Smooth muscle cell of the coronary artery (primary cell): Measurements from ENCODE around the gene PIK3CA. TPM values are rescaled to one million over a fixed set of nuclear protein-coding genes. Genes with fewer than 3 reads are reported as not detected.

Experiments used
- total RNA-seq: library from RNA; depleted of rRNA; stranded (reverse); fragments of >200 nt; gene quantifications from 2 replicates; pipeline ENCODE4 v1.2.3, GENCODE V29; 2014; ENCODE audit warnings: low replicate concordance

PIK3CA gene
- 18.0 and 25.3 TPM in 2 replicates for total RNA-seq

DNA sequence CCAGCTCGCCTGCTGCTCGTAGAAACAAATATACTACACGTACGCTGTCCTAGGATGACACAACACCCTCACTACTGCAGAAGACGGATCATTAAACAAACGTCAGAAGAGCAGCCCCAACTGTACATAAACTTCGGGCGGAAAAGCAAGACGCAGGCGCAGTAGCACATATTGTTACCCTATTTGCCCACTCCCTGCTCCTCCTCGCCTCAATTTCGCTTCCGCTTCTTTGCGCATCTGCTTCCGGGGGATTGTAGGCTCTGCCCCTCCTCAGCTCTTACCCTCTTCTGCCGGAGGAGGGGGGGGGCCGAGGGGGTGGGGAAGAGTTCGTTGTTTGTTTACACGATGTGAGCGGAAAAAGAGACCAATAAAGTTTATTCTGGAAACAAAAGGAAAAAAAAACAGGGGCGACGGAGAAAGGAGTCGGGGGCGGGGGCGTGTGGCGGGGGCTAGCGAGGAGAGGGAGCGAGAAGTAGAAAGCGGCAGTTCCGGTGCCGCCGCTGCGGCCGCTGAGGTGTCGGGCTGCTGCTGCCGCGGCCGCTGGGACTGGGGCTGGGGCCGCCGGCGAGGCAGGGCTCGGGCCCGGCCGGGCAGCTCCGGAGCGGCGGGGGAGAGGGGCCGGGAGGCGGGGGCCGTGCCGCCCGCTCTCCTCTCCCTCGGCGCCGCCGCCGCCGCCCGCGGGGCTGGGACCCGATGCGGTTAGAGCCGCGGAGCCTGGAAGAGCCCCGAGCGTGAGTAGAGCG is at the start of gene PIK3CA:
PIK3CA (plus strand) TSS at position 485 of the 743 bp plus-strand sequence. CDS start 50,469 bp downstream, outside the sequence.

DNA sequence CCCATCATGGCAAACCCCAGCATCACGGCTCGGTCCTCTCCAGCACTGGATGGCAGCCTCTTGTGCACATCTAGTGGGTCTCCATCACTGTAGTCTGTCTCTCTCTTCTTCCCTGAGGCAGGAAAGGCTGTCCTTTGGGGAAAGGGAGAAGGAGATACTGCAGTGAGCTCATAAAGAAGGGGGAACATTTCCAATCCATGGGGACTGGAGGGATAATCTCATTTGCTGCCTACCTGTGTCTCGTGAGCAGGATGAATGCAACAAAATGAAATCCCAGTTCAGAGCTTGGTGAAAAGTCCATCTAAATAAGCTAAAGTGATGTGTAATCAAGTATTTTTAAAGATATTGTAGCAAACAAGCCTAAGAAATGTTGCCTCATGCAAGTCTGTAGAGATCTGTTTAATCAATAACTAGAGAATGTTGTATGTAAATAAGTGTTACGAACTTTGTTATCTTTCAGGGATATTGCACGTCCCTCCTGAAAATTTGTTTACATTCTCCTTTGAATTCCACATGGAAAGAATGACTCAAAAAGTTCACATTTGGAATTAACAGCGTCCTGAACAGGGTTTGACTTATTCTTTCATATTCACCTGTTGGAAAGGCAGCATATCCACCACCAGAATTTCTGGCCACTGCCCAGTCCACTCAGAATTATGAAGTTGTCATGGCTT is 102.8 kb downstream of the PIK3CA start, which contains the start of gene KCNMB3:
KCNMB3 (minus strand) TSS at position 312 of the 674 bp plus-strand sequence; CDS start at position 188, 124 bp downstream.

Other genes with a start within 250 kb of the PIK3CA start
- 22.3 and 28.6 TPM in 2 replicates for gene ZMAT3, start 76.5 kb upstream of the PIK3CA start, total RNA-seq
- gene KCNMB3, start 102.8 kb downstream of the PIK3CA start, total RNA-seq = 0.75 and 1.3 TPM in 2 replicates
- 14.9 and 34.0 TPM in 2 replicates for gene ZNF639, start 174.7 kb downstream of the PIK3CA start, total RNA-seq
- 26.2 and 39.3 TPM in 2 replicates for gene MFN1, start 199.4 kb downstream of the PIK3CA start, total RNA-seq